HG03378 (cell line): Measurements from ENCODE around the gene ATL1.

ENCODE experiments used
- ATAC-seq: cut with Tn5 transposase; IDR thresholded peaks from one replicate; pipeline ENCODE4 v1.9.1; 2021; ENCODE audit warnings: mild to moderate bottlenecking, moderate library complexity; ENCODE audit not compliant: unreplicated experiment

The ATL1 gene

DNA sequence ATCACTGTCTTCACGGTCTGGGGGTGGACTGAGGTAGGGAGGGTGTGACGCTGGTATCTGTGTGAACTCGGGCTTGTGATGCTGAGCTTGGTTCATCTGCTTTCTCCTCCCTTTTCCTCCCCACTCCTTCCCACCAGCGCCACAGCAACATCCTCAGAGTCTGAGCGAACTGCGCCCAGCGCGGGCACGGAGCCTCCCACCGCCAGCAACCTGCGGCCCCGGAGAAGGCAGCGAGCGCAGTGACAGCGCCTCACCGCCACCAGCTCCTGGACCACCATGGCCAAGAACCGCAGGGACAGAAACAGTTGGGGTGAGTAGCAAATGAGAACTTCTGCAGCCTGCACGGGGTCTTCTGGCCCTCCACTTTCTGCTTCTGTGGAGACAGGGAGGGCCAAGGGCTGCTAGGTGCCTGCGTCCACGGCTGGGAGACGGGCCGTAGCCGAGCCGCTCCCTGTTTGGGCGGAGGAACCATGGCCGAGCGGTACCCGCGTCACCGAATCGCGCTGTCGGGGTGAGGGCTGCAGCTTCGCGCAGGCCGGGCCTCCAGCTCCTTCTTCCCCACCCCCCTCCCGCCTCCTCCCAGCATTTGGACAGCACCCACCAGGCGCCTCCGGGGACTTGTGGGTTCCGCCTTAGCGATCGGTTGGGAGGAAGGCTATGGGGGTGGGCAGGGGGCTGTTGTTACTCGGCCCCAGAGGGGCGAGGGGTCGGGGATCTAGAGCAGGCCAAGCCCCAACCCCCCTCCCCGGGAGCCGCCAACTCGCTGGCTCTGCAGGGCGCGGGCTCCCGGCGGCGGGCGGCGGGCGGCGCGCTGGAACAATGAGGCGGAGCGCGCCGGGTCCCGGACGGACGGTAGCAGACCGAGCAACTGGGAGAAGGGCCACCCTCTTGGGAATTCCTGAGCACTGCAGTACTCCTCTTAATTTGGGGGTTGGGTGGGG, at the start of gene ATL1:
TSS of gene ATL1 (plus strand) at position 156 of the 941 bp plus-strand sequence. CDS start at position 277, 121 bp downstream.
- no peak for ATAC-seq

DNA sequence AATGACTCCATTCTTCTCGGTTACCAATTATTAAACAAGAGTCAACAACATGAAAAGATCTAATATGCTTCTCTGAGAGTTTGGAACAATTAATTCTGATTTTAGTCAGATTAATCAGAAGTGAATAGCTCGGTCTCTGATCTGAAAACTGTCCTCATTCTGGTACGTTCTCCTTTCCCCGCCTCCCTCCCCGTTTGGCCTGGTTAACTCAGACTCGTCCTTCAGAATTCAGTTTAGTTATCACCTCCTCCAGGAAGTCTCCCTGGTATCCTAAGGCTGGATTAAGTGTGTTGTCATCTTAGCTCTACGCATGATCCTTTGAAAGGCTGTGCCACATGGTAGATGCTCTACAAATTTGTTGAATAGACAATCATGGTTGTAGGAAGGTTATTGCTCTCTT, 49.8 kb upstream of the ATL1 start:
- ATAC-seq = no peak

DNA sequence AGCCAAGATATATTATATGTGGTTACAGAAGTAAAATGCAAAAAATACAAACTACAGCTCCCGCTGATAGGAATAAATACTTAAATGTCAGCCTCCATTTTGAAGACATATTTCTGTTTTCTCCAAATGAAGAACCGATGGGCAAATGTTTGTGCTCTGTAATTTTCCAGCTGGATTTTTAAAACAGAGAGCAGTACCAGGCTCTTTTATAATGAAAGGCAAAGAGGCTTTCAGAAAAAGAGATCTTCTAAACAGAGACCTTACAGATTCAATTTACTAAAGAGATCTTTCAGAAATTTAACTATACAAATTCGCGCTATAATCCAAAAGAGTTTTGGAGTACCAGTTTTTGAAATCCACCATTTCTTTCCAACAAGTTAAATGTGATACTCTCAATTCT, 47.5 kb upstream of the ATL1 start:
- ATAC-seq = no peak

DNA sequence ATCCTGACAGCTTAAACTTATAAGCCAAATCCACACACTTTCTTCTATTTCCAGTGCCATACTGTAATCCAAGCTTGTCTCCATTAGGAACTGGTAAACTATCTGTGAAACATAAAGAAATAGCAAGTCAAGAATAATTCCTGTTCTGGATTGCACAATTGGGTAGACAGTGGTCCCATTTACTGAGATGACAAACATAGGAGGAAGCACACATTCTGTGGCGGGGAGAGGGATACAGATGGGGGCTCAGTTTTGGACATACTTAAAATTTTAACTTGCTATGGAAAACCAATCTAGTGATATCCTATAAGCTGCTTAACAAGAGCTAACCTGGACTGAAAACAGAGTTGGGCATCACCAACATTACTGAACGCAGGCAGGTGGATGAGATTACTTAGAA, 43.9 kb upstream of the ATL1 start:
- ATAC-seq = no peak

DNA sequence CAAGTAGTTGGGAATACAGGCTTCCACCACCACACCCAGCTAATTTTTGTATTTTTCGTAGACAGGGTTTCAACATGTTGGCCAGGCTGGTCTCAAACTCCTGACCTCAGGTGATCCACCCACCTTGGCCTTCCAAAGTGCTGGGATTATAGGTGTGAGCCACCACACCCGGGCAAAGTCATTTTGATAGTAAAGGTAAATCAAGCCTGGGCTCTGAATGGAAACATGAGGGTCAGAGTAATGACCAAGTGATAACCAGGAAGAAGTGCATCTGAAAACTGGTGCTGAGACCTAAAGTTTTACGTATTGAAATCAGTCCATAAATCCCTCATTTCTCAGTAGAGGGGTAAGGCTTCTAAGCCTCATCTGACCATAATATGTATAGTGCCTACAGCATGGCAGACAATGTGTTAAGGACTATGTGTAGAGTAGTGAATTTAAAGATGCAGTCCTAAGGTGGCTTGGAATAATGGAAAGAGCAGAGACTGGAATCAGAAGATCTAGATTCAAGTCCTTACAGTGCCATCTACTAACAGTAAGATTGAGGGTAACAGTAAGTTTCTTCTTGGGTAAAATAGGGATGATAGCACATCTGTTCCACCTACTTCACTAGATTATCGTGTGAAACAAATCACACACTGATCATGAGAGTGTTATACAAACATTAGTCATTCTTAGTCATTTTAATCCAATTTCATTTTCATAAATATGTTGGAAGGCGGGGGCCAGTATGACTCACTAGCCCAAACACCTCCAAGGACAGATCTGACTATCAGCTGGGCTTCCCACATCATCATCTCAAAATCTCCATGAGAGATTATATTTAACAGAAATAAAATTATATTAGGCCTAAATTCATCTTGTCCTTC, 38.8 kb upstream of the ATL1 start:
- ATAC-seq = peak; percentile 72

DNA sequence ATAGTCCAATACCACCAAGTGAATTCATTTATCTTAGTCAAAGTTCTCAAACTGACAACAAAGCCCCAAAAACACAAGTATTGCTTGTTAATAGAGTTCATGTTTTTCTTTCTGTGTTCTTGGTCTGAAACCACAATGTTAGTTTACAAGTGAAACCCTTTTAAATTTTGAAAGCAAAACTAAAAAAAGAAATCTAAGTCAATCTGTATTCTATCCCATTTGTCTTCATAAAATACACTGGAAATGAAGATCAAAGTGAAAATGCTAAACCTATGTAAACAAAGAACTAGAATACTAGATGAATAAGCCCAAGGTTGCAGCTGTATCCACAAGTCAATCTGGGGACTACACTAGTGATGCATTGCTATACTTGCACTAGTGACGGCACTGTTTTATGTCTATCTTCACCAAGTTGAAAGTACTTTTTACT, 38.0 kb upstream of the ATL1 start:
- peak; percentile 37 for ATAC-seq

DNA sequence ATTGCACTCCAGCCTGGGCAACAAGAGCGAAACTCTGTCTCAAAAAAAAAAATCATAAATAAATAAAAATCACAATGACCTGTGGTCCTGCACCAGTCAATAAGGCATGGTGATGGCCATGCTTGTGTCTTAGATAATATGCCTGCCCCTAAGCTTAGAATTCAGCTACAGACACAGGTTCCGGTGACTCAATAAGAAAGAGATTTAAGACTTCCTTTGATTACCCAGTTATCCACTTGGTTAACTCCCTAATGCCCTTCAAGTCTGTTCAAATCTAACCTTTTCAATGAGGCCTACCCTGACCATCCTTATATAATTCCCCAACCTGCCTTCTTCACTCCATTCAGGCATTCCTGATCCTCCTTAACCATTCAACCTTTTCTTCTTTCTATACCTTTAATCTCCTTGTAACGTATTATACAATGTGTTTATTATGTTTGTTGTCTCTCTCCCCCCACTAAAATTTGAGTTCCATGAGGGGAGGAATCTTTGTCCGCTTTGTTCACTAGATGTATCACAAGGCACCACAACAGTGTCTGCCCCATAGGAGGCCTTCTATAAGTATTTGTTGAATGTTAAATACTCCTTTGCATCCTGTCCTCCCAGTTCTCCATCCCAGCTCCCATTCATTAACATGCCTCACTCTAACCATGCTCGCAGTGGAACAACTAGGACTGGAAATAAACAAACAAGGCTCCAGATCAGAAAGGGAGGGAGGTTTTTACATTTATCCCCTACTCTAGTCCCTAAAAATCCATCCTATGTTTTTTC, 36.5 kb upstream of the ATL1 start:
- ATAC-seq = no peak

DNA sequence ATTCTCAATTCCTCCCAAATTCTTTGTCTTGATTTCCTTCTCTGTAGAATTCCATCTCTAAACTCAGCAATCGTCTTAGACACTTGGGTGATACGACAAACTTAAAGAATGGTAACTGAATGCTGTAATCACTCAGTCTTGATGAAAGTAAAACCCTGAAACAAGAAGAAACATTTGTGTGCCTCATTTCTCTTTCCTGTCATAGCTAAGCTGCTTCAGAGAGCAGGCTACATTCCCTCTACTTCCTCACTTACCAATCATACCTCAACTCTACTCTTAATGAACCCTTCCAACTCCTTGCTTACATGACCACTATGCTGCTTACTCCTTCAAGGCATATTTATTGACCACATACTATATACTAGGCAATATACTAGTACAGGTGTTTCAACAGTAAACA, 35.9 kb upstream of the ATL1 start:
- ATAC-seq = no peak

DNA sequence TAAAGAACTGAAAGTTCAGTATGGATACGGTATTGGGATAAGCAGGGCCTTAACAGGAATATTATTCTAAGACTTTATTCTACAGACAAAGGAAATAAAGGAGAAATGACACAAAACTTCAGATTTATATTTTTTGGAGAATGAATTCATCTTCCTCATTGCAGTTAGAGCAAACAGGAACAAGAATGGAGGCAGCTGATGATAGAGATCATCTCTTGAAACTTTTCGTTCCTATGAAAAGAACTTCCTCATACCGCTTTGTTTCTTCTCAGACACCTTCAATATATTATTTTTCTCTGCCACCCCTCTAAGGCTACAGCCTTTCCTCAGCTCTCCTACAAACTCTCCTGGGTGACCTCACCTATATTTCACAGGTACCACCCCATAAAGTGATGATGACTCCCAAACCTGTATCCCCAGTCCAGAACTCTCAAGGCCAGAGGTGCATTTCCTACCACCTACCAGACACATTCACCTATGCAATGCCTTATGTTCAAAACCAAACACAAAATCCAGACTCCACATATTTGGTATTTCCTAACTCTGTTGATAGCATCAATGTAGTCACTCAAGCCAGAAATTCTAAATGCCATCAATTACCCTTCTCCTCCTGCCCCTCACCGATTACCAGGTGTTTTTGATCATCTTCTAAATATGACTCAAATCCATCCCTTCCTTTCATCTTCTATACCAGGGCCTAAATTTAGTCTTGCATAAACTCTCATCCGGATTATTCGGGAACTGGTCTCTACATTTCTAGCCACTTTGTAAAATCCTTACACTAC, 35.0 kb upstream of the ATL1 start:
- no peak for ATAC-seq

DNA sequence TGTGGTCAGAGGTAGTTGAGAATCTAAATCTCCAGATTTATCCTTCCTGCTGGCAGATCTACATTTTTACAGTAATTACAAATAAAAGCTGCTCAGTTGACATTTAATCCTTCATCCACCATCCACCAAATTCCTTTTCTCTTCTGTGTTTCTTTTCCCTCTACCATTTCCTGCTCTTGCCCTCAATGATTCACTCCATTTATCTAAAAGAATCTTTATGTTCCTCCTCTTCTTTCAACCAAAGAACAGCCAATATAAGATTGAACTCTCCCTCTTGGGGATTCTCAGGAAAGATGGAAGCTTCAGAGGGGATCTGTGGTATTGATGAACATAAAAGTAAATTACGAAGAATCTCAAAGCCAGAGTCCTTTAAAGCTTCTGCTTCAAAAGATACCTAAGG, 31.9 kb upstream of the ATL1 start:
- no peak for ATAC-seq

DNA sequence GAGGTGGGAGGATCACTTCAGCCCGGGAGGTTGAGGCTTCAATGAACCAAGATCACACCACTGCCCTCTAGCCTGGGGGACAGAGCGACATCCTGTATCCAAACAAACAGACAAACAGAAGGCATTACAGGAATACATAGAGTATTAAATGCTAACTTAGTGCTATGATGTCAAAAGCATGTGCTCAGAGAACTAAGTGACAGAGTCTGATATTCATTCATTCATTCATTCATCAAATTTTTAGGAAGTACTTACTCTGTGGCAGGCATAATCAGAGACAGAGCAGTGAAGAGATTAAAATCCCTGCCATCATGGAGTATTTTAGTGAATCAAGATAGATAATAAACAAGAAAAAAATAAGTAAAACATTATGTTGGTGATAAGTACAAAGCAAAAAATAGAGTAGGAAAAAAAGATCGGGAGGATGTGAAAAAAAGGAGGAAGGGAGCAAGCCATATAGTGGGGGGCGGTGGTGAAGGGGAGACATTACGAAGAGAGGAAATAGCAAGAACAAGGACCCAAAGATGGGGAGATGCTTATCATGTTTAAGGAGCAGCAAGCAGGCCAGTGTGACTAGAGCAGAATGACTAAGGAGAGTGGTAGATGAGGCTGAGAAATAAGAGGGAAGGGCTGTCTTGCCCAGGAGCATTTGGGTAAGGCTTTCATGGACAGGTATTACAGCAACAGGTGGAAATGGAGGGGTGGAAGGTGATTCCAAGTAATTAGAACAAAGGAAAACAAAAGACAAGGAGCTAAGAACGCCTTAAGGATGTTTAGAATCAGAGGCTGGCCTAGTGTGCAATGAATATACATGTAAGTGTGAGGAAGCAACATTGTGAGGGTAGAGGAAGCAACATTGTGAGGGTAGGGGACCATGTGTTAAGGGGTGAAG, 30.4 kb upstream of the ATL1 start:
- no peak for ATAC-seq

DNA sequence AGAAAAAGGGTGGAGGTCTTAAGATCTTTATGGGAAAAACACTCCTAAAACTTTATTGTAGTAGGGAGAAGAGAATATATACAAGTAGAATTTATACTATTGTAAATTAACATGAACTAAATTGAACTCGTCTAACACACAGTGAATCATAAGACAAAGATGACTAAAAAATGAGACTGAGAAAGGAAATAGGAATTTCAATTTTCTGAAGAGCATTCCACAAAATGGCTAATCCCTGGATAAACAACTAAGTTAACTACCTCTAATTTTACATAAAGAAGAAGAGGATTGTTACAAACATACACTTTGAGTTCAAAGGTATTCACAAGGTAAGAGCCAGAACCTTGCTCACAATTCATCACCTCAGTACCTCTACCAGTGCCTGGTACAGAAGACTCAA, 29.6 kb upstream of the ATL1 start:
- ATAC-seq = no peak

DNA sequence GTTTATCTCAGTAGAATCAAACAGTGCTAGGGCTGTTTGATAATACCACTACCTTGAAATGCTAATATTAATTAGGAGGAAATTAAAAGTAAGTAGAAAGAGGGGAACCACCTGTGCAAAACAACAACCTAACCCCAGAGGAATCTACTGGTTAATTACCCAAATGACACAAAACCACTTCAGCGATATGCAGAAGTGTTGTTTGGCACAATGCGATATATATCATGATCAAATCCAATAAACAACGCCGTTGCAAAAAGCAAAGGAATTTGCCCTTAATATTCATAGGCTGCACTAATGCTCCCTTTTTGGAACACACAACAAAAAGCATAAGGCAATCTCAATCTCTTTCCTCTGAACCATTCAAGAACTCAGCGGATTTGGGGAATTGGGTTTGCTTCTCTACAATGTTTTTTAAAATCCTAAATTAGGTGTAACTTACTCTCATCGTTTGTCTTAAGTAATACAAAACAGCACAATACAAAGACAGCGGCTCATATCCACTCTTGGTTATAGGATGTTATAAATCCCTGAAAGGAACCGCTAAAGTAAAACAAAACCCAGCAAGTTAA, 29.1 kb upstream of the ATL1 start:
- no peak for ATAC-seq

DNA sequence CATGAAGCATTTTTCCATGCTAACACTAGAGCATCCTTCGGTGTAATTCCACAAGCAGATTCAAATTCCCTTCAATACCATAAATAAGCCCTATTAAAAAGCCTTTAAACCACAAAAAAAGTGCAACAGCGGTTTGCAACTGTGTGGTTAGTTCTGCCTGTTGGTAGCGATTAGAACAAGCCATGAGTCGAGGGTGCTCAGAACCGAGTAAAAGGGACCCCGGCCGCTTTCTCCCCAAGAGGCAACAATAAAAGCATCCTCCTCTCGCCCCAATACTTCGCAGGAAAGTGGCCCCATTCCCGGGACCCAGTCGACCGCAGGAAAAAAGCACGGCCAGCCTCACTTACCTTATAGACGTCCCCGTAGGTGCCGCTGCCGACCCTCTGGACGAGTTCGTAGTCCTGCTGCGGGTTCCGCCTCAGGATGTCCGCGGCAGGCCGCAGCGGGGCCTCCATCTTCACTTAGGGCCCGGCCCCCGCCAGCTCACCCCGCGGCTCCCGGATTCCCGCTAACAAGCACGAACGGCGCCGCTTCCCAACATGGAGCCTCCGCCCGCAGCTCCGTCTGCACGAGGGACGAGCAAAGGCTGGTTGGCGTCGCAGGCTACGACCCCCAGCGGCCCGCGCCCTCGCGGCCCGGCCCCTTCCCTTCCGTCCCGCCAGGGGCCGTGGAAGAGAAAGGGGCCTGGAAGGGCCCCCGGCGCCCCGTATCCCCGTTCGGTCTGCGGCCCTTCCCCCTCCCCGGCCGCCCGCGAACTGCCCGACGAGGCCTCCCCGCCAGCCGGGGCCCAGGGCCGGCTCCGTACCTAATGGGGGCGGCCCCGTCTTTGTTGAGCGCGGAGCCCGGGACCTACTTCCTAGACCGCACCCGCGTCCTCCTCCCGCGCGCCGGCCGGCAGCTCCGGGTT, 28.1 kb upstream of the ATL1 start:
- peak; percentile 14 for ATAC-seq

DNA sequence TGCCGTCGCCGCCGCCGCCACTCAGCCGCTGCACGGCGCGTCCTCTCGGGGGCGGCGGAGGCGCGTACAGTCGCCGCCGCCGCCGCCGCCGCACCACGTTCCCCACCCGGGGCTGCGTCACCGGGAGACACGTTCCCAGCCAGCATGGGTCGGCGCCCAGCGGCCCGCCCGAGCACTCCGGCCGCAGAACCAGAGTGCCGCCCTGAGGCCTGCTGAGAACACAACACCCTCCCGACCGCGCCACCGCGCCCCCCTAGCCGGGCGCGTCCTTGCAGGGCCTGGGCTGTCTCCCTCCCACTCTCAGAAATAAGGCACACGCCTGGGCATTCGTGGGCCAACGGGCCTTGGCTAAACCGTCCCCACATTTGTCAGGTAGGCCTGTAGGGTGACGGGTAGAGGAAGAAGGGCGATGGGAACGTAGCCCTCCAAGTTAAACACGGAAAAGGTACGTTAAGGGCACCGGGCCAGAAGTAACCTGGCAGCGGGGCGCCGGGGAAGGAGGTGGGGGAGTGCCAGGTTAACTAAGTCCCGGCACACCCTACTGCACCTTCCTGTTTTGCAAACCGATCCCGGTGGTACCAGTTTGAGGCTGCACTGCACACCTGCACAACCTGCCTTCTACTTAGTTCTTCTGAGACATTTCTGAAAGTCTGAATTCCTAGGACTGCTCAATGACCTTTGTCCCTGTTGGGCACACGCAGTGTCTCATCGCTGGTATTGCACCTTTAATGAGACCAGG, 27.3 kb upstream of the ATL1 start, which contains the start of gene MAP4K5:
TSS of gene MAP4K5 (minus strand) at position 68 of the 739 bp plus-strand sequence. CDS start 520 bp downstream, outside the sequence.
- peak; percentile 84 for ATAC-seq

DNA sequence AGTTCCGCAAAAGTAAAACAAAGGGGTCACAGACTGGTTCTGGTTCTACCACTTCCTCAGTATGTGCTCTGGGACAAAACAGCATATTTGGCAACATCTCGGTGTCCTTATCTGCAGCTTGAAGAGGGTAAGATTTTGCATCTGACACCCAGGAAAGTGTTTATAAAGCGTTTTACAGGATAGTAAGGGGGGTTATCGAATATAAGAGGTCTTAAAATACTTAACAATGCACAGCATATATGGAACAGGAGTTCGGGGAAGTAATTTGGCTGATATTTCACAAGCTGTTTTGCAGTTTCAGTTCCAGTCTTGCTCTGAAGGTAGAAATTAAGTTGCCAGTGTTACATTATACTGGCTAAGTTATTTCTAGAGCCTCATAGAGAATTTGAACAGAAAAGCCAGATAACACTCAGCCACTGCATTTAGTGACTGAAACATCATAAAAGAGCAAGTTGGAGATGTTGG, 26.7 kb upstream of the ATL1 start:
- ATAC-seq = peak; percentile 27

DNA sequence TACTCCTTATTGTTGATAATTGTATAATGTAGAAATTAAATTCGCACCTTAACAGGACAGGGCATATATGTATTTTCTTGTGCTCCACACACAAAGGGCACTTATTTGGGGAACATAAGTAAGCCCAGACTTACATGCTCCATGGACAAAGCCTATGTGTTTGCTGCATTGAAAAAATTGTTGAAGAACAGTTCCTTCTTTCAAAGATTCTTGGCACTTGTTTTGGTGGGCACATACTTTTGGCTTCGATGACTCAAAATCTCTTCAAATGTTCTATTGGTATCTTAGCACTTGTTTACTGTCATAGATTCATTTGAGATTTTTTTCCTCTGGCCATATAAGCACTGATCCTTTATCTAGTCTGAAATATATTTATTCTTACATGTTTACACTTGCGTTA, 26.1 kb upstream of the ATL1 start:
- no peak for ATAC-seq
